Measurements from ENCODE around the gene MYEOV.

GRCh38 chr11:69307871-69308431 is 14.0 kb downstream of the MYEOV start:
- TF ChIP-seq CTCF (IDR thresholded peaks at IDR 0.05; ENCODE audit: low read depth, low read length, missing input control) (no peak), FOXA1 (IDR thresholded peaks at IDR 0.05) (no peak), RAD21 (IDR thresholded peaks at IDR 0.05) (no peak)
